H9 (cell line): Measurements from ENCODE around the gene DPPA4. TPM values are rescaled to one million over a fixed set of nuclear protein-coding genes. Genes with fewer than 3 reads are reported as not detected.

Source experiments
- DNase-seq: peaks from one replicate; pipeline ENCODE4 v3.0.0-alpha.2; 2017
- H2AFZ ChIP-seq: one replicate; pipeline ENCODE4 v1.6.1; 2013; ENCODE audit warnings: mild to moderate bottlenecking, low read length, control low read depth, moderate library complexity
- H2AK5ac ChIP-seq: 2 replicates; pipeline ENCODE4 v1.6.1; 2013; ENCODE audit warnings: low read length, control low read depth, mixed read lengths; ENCODE audit not compliant: insufficient read length
- H2BK120ac ChIP-seq: one replicate; pipeline ENCODE4 v1.6.1; 2013; ENCODE audit warnings: low read depth, mild to moderate bottlenecking, low read length, control low read depth, inconsistent platforms; ENCODE audit not compliant: poor library complexity, severe bottlenecking
- H2BK12ac ChIP-seq: 2 replicates; pipeline ENCODE4 v1.6.1; 2013; ENCODE audit warnings: low read length, control low read depth, mixed read lengths, low read depth; ENCODE audit not compliant: insufficient read length
- H2BK15ac ChIP-seq: 2 replicates; pipeline ENCODE4 v1.6.1; 2013; ENCODE audit warnings: low read depth, low read length, control low read depth
- H2BK20ac ChIP-seq: one replicate; pipeline ENCODE4 v1.6.1; 2013; ENCODE audit warnings: low read depth, mild to moderate bottlenecking, low read length, control low read depth, inconsistent platforms; ENCODE audit not compliant: poor library complexity, severe bottlenecking
- H2BK5ac ChIP-seq: 2 replicates; pipeline ENCODE4 v1.6.1; 2013; ENCODE audit warnings: low read length, control low read depth, mixed read lengths; ENCODE audit not compliant: insufficient read length
- H3K14ac ChIP-seq: 2 replicates; pipeline ENCODE4 v1.6.1; 2013; ENCODE audit warnings: low read length, control low read depth; ENCODE audit not compliant: insufficient read depth
- H3K18ac ChIP-seq: 2 replicates; pipeline ENCODE4 v1.6.1; 2013; ENCODE audit warnings: low read depth, mild to moderate bottlenecking, mixed read lengths, low read length, control low read depth; ENCODE audit not compliant: insufficient read length
- H3K23ac ChIP-seq: 2 replicates; pipeline ENCODE4 v1.6.1; 2013; ENCODE audit warnings: low read length, control low read depth, mixed read lengths, low read depth; ENCODE audit not compliant: insufficient read length
- H3K23me2 ChIP-seq: 2 replicates; pipeline ENCODE4 v1.6.1; 2013; ENCODE audit warnings: low read depth, mild to moderate bottlenecking, mixed read lengths, low read length, control low read depth; ENCODE audit not compliant: insufficient read length, poor library complexity, severe bottlenecking
- H3K27ac ChIP-seq: 2 replicates; pipeline ENCODE4 v1.5.1; 2013; ENCODE audit warnings: low read length, control low read depth, mixed read lengths, low read depth; ENCODE audit not compliant: insufficient read length
- H3K27me3 ChIP-seq: 2 replicates; pipeline ENCODE4 v1.6.1; 2013; ENCODE audit warnings: low read length, control low read depth, inconsistent platforms; ENCODE audit not compliant: insufficient read depth
- H3K4ac ChIP-seq: 2 replicates; pipeline ENCODE4 v1.6.1; 2013; ENCODE audit warnings: low read depth, mild to moderate bottlenecking, control low read depth, inconsistent platforms, low read length, moderate library complexity
- H3K4me1 ChIP-seq: 2 replicates; pipeline ENCODE4 v1.6.1; 2013; ENCODE audit warnings: low read length, control low read depth, inconsistent platforms; ENCODE audit not compliant: insufficient read depth
- H3K4me2 ChIP-seq: 2 replicates; pipeline ENCODE4 v1.6.1; 2013; ENCODE audit warnings: low read length, control low read depth, mixed read lengths; ENCODE audit not compliant: insufficient read length, insufficient read depth
- H3K56ac ChIP-seq: 2 replicates; pipeline ENCODE4 v1.6.1; 2013; ENCODE audit warnings: low read depth, mild to moderate bottlenecking, mixed read lengths, low read length, control low read depth; ENCODE audit not compliant: insufficient read length
- H3K79me1 ChIP-seq: 2 replicates; pipeline ENCODE4 v1.6.1; 2013; ENCODE audit warnings: low read depth, mild to moderate bottlenecking, moderate library complexity, low read length, control low read depth, inconsistent platforms; ENCODE audit not compliant: insufficient read depth, poor library complexity, severe bottlenecking
- H3K79me2 ChIP-seq: 2 replicates; pipeline ENCODE4 v1.6.1; 2013; ENCODE audit warnings: low read length, control low read depth, inconsistent platforms; ENCODE audit not compliant: insufficient read depth
- H3K9ac ChIP-seq: 2 replicates; pipeline ENCODE4 v1.6.1; 2013; ENCODE audit warnings: low read length, control low read depth, mixed read lengths; ENCODE audit not compliant: insufficient read length; ENCODE audit errors: extremely low read depth
- H3K9me3 ChIP-seq: one replicate; pipeline ENCODE4 v1.6.1; 2013; ENCODE audit warnings: low read depth, low read length, inconsistent platforms; ENCODE audit not compliant: control insufficient read depth
- H3T11ph ChIP-seq: one replicate; pipeline ENCODE4 v1.6.1; 2013; ENCODE audit warnings: mild to moderate bottlenecking, low read length, control low read depth, inconsistent platforms
- H4K20me1 ChIP-seq: one replicate; pipeline ENCODE4 v1.6.1; 2013; ENCODE audit not compliant: control insufficient read depth, insufficient read length, insufficient read depth
- H4K5ac ChIP-seq: 2 replicates; pipeline ENCODE4 v1.6.1; 2013; ENCODE audit warnings: low read depth, mild to moderate bottlenecking, mixed read lengths, low read length, control low read depth; ENCODE audit not compliant: insufficient read length
- H4K8ac ChIP-seq: replicated peaks from 2 replicates; pipeline ENCODE4 v1.6.1; 2013; ENCODE audit warnings: low read length, control low read depth, mixed read lengths, low read depth; ENCODE audit not compliant: insufficient read length
- H4K91ac ChIP-seq: 2 replicates; pipeline ENCODE4 v1.6.1; 2013; ENCODE audit warnings: low read depth, mild to moderate bottlenecking, moderate library complexity, mixed read lengths, low read length, control low read depth; ENCODE audit not compliant: insufficient read length
- H3K27ac Mint-ChIP-seq, 3 experiments: 2 replicates in 2 of 3; 3 replicates in 1 of 3; pipeline ENCODE4 v1.8.0; 2020 to 2021; ENCODE audit warnings: mixed read lengths in 3 of 3, mild to moderate bottlenecking in 1 of 3, moderate library complexity in 1 of 3
- H3K27me3 Mint-ChIP-seq: 2 replicates; pipeline ENCODE4 v1.8.0; 2021; ENCODE audit warnings: low read depth, mild to moderate bottlenecking, moderate library complexity, mixed read lengths
- H3K36me3 Mint-ChIP-seq, 3 experiments: 2 replicates in 2 of 3; 3 replicates in 1 of 3; pipeline ENCODE4 v1.8.0; 2020 to 2021; ENCODE audit warnings: low read depth in 3 of 3, mixed read lengths in 3 of 3; ENCODE audit not compliant: insufficient read depth in 1 of 3
- H3K4me1 Mint-ChIP-seq, 2 experiments: 2 replicates each; pipeline ENCODE4 v1.8.0; 2020; ENCODE audit warnings: mixed read lengths in 2 of 2
- H3K4me3 Mint-ChIP-seq, 2 experiments: 2 replicates in 1 of 2; 3 replicates in 1 of 2; pipeline ENCODE4 v1.8.0; 2020 to 2021; ENCODE audit warnings: mild to moderate bottlenecking in 2 of 2, mixed read lengths in 2 of 2, moderate library complexity in 1 of 2
- H3K9me3 Mint-ChIP-seq, 2 experiments: 2 replicates in 1 of 2; 3 replicates in 1 of 2; pipeline ENCODE4 v1.8.0; 2020; ENCODE audit warnings: mild to moderate bottlenecking in 2 of 2, mixed read lengths in 2 of 2, moderate library complexity in 1 of 2
- CTCF ChIP-seq: fragments of 200-600 bp; sonication (generic); conservative IDR thresholded peaks from 3 replicates; pipeline ENCODE4 v1.8.0; 2021; ENCODE audit warnings: antibody characterized with exemption, mild to moderate bottlenecking
- WGBS: extraction: QIAGEN DNeasy Blood & Tissue Kit; methylation state at CpG from one replicate; pipeline ENCODE4 v1.1.7; 2013; ENCODE audit warnings: missing lambda C conversion rate, low lambda C conversion rate, mixed read lengths; ENCODE audit not compliant: insufficient read length; ENCODE audit errors: extremely low coverage; 5-methylcytosine and 5-hydroxymethylcytosine counted together
- total RNA-seq: library from RNA; stranded (reverse); gene quantifications from 2 replicates; pipeline ENCODE4 v1.2.1, GENCODE V29; 2021

The DPPA4 gene
- total RNA-seq, 1 experiment from 2014 or later, result 821 TPM

DNA sequence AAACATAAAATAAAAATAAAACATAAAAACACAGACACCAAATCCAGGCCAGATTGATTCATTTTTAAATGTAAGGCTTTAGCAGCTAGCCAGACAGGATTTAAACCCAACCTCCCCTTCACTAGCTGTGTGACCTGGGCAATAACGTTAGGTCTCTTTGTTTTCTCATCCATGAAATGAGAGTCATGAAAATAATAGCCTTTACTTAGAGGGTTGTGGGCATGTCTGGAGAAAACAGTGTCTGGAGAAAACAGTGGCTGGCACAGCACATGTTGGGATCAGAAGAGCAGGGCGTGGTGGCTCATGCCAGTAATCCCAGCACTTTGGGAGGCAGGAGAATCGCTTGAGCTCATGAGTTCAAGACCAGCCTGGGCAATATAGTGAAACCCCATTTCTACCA is 1.9 kb upstream of the DPPA4 start:
- Histone ChIP-seq H3K4ac (no peak overlapping the region), H3K79me2 (peaks cover 39% of the 10 kb centered on the region; the same call in 1 of the 2 replicates), H2BK12ac (no peak overlapping the region), H4K91ac (no peak overlapping the region), H3K56ac (no peak overlapping the region), H2BK15ac (no peak overlapping the region), H2BK5ac (no peak overlapping the region), H2BK20ac (no peak overlapping the region), H4K8ac (no peak overlapping the region), H4K20me1 (no peaks in the 10 kb centered on the region), H3K14ac (no peak overlapping the region), H2BK120ac (no peak overlapping the region), H3K4me1 (no peaks in the 10 kb centered on the region), H3T11ph (no peak overlapping the region), H3K9me3 (no peaks in the 10 kb centered on the region), H3K18ac (no peak overlapping the region), H3K27ac (no peak overlapping the region), H3K79me1 (peaks cover 4% of the 10 kb centered on the region), H3K4me2 (peak overlapping the region; percentile 61), H3K23ac (no peak overlapping the region), H2AK5ac (no peak overlapping the region), H3K23me2 (peaks cover 10% of the 10 kb centered on the region), H4K5ac (no peak overlapping the region), H3K27me3 (no peaks in the 10 kb centered on the region), H3K9ac (peak overlapping the region; percentile 61), H2AFZ (no peak overlapping the region)
- TF ChIP-seq CTCF, result no peak
- Mint-ChIP-seq H3K9me3 (peaks cover 14 to 17% of the 10 kb centered on the region in 2 experiments; a peak in 4 of 5 replicates), H3K36me3 (peaks cover 50 to 56% (median 53%) of the 10 kb centered on the region in 3 experiments), H3K4me1 (peaks cover 29 to 35% of the 10 kb centered on the region in 2 experiments), H3K27me3 (peaks cover 1% of the 10 kb centered on the region; the same call in 1 of the 2 replicates), H3K4me3 (peak overlapping the region; percentile 93 to 99), H3K27ac (peak overlapping the region; percentile 87 to 99 (median 92))
- no peak for DNase-seq
- WGBS, result no CpG with 5 or more reads among the region's 3 CpGs
